ENCODE measurements around the gene DEFB127.
"Not testable (repeated sequence)": the region's sequence is repeated elsewhere in the genome, so short reads cannot be mapped to it uniquely, and the experiment has no call there.

DEFB127 gene

GRCh38 chr20:157154-157553, at the start of gene DEFB127:
TSS of gene DEFB127 (plus strand) at chr20:157454. CDS start at chr20:157545, 91 bp downstream.
- no peak for DNase-seq

- DNase-seq: no peak
These were observed 44.9 kb upstream of the DEFB127 start for GRCh38 chr20:112396-112795.

GRCh38 chr20:117518-117917, 39.7 kb upstream of the DEFB127 start:
- no peak for DNase-seq

- DNase-seq: not testable (repeated sequence)
These were observed 27.4 kb upstream of the DEFB127 start for GRCh38 chr20:129786-130323.

- DNase-seq: no peak
These were observed 19.4 kb upstream of the DEFB127 start for GRCh38 chr20:137668-138490.

- no peak for DNase-seq
These were observed 15.0 kb upstream of the DEFB127 start, which contains the start of gene DEFB126 for GRCh38 chr20:142290-142689. TSS of gene DEFB126 (plus strand) at chr20:142590. CDS start at chr20:142629, 39 bp downstream.

GRCh38 chr20:145877-146276, 11.4 kb upstream of the DEFB127 start:
- no peak for DNase-seq

- no peak for DNase-seq
These were observed 5.1 kb upstream of the DEFB127 start for GRCh38 chr20:152131-152530.

- no peak for DNase-seq
These were observed 7.4 kb downstream of the DEFB127 start for GRCh38 chr20:164618-165017.

GRCh38 chr20:168876-169275, 11.6 kb downstream of the DEFB127 start:
- no peak for DNase-seq

- no peak for DNase-seq
These were observed 27.0 kb downstream of the DEFB127 start for GRCh38 chr20:184288-184687.

- no peak for DNase-seq
These were observed 30.5 kb downstream of the DEFB127 start for GRCh38 chr20:187733-188132.

- no peak for DNase-seq
These were observed 32.4 kb downstream of the DEFB127 start, which contains the start of gene DEFB128 for GRCh38 chr20:189611-190010. TSS of gene DEFB128 (minus strand) at chr20:189711. CDS start at chr20:189623, 88 bp downstream.

GRCh38 chr20:198225-198624, 41.0 kb downstream of the DEFB127 start:
- no peak for DNase-seq

- DNase-seq: no peak
These were observed 42.7 kb downstream of the DEFB127 start for GRCh38 chr20:199996-200395.

- not testable (repeated sequence) for DNase-seq
These were observed 46.4 kb downstream of the DEFB127 start for GRCh38 chr20:203630-204029.

Measured in activated effector memory CD4-positive, alpha-beta T cell treated with Interleukin-2 at 50 U/mL for 16 hours (primary cell).